Upper lobe of left lung (tissue), 4 donors: ENCODE results near the gene RNASEH2B.

Experiments used
- CTCF ChIP-seq, 6 experiments: fragments of 450-650 bp in 4 of 6; fragments of 200-600 bp in 2 of 6; sonication (generic) in 2 of 6; IDR thresholded peaks; one replicate each; pipeline ENCODE4 v1.5.1; 2016 to 2019; ENCODE audit warnings: antibody characterized with exemption in 6 of 6
- EP300 ChIP-seq, 4 donors: sonication (generic); formaldehyde crosslinking; IDR thresholded peaks; one replicate each; pipeline ENCODE4 v1.5.1; 2017; ENCODE audit warnings: antibody characterized with exemption in 4 of 4, control low read depth in 2 of 4
- POLR2A ChIP-seq, 4 donors: fragments of 450-650 bp; IDR thresholded peaks; one replicate each; pipeline ENCODE4 v1.5.1; 2016 to 2017; ENCODE audit warnings: antibody characterized with exemption in 4 of 4, mild to moderate bottlenecking in 2 of 4
- POLR2AphosphoS5 ChIP-seq, 2 donors: sonication (generic); formaldehyde crosslinking; IDR thresholded peaks; one replicate each; pipeline ENCODE4 v1.5.1; 2017; ENCODE audit warnings: antibody characterized with exemption in 2 of 2

GRCh38 chr13:50957620-50958019 lies 48.0 kb downstream of the RNASEH2B start:
- TF ChIP-seq POLR2AphosphoS5 (IDR thresholded peaks at IDR 0.05) (no peak), POLR2A (IDR thresholded peaks at IDR 0.05) (no peak), EP300 (IDR thresholded peaks at IDR 0.05) (no peak), CTCF (IDR thresholded peaks at IDR 0.05) (no peak)
